ENCODE measurements around the gene RGMB. TPM values are rescaled to one million over a fixed set of nuclear protein-coding genes. Genes with fewer than 3 reads are reported as not detected.

Gene RGMB
- total RNA-seq, 1 donor from 2014 or later = 29.7 TPM

DNA sequence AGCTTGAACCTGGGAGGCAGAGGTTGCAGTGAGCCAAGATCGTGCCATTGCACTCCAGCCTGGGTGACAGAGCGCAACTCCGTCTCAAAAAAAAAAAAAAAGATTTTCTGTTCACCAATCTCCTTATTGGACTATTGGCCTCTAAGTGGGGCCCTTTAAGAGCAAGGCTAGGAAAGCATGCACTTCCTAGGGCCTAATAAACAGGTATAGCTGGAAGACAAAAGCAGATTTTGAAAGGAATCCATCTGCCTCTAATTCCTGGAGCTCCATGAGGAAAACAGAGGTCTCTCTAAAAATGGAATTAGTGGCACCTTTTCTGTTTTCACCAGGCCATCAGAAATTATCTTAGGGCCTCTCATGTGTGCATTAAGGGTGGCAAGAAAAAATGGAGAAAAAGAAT, 70.0 kb downstream of the RGMB start:
- Histone ChIP-seq H3K27me3 (ENCODE audit: control insufficient read depth in 3 of 3, insufficient read depth in 3 of 3, low read length in 3 of 3) (no peaks in the 10 kb centered on the region), H3K9ac (ENCODE audit: low read depth in 1 of 3, low read length in 3 of 3) (no peak overlapping the region), H3K9me3 (ENCODE audit: control insufficient read depth in 3 of 3, low read length in 3 of 3) (no peaks in the 10 kb centered on the region), H3K27ac (ENCODE audit: low read depth, low read length) (no peak overlapping the region), H3K4me1 (ENCODE audit: control insufficient read depth in 3 of 3, insufficient read depth in 3 of 3, low read length in 3 of 3) (no peaks in the 10 kb centered on the region), H3K4me3 (ENCODE audit: low read length in 3 of 3) (no peak overlapping the region), H3K36me3 (ENCODE audit: control insufficient read depth in 3 of 3, insufficient read depth in 3 of 3, low read length in 3 of 3) (no peaks in the 10 kb centered on the region)

DNA sequence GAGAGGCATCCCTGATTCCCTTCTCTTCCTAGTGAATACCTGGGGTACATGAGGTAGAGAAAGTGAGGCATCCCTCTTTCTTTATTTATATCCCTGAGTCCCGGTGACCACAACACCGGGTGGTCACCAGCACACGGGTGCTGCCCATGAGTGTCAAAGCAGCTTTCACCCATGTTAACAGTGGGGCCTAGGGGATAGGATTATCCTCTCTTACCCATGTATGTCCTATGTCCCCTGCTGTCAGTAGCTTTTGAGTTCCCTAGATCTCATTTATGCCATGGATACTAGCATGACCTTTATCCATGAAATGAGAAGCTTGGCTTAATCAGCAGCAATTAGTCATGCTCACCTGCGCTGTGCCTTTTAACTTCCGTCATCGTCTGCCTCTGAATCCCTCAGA, 71.4 kb downstream of the RGMB start:
- no peak overlapping the region for H3K4me3 ChIP-seq (ENCODE audit: low read length in 3 of 3)
- H3K27me3 ChIP-seq (ENCODE audit: control insufficient read depth in 3 of 3, insufficient read depth in 3 of 3, low read length in 3 of 3) = no peaks in the 10 kb centered on the region
- H3K9me3 ChIP-seq (ENCODE audit: control insufficient read depth in 3 of 3, low read length in 3 of 3) = no peaks in the 10 kb centered on the region
- no peak overlapping the region for H3K27ac ChIP-seq (ENCODE audit: low read depth, low read length)
- no peaks in the 10 kb centered on the region for H3K36me3 ChIP-seq (ENCODE audit: control insufficient read depth in 3 of 3, insufficient read depth in 3 of 3, low read length in 3 of 3)
- no peak overlapping the region for H3K9ac ChIP-seq (ENCODE audit: low read depth in 1 of 3, low read length in 3 of 3)
- no peaks in the 10 kb centered on the region for H3K4me1 ChIP-seq (ENCODE audit: control insufficient read depth in 3 of 3, insufficient read depth in 3 of 3, low read length in 3 of 3)

DNA sequence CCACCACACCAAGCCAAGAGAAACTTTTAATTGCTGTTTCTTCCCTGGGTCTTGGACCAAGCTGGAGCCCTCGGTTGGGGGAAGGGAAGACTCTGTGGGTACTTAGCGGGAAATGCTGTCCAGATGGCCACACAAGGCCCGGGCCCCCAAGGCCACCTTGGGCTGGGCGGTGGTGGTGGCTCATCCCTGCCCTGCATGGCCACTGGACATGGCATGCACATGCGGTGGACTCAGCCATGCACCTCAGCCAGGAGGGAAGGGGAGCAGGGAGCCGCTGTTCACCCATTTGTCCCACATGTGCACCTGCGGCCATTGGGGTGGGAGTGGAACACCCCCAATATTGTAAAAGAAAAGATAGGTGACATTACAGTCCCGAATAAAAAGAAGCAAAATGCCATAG, 72.4 kb downstream of the RGMB start:
- Histone ChIP-seq H3K9me3 (ENCODE audit: control insufficient read depth in 3 of 3, low read length in 3 of 3) (no peaks in the 10 kb centered on the region), H3K27me3 (ENCODE audit: control insufficient read depth in 3 of 3, insufficient read depth in 3 of 3, low read length in 3 of 3) (no peaks in the 10 kb centered on the region), H3K36me3 (ENCODE audit: control insufficient read depth in 3 of 3, insufficient read depth in 3 of 3, low read length in 3 of 3) (no peaks in the 10 kb centered on the region), H3K9ac (ENCODE audit: low read depth in 1 of 3, low read length in 3 of 3) (no peak overlapping the region), H3K27ac (ENCODE audit: low read depth, low read length) (no peak overlapping the region), H3K4me1 (ENCODE audit: control insufficient read depth in 3 of 3, insufficient read depth in 3 of 3, low read length in 3 of 3) (no peaks in the 10 kb centered on the region), H3K4me3 (ENCODE audit: low read length in 3 of 3) (no peak overlapping the region)

Other genes starting within 250 kb of the RGMB start
- 50.6 TPM for gene CHD1, start 155.3 kb downstream of the RGMB start, total RNA-seq